Peyer's patch (tissue), 4 donors: ENCODE data around the gene DDX28. TPM values are rescaled to one million over a fixed set of nuclear protein-coding genes. Genes with fewer than 3 reads are reported as not detected.

ENCODE experiments used
- DNase-seq, 3 donors: peaks; one replicate each; pipeline ENCODE4 v3.0.0-alpha.2; 2017 to 2019
- H3K27ac ChIP-seq, 4 donors: fragments of 200-600 bp; sonication (generic); one replicate each; pipeline ENCODE4 v1.5.1; 2016 to 2019
- H3K27me3 ChIP-seq, 2 donors: fragments of 200-600 bp; sonication (generic); one replicate each; pipeline ENCODE4 v1.5.1; 2019
- H3K36me3 ChIP-seq, 3 donors: fragments of 200-600 bp; sonication (generic); one replicate each; pipeline ENCODE4 v1.5.1; 2016 to 2019
- H3K4me1 ChIP-seq, 4 donors: fragments of 200-600 bp; sonication (generic); one replicate each; pipeline ENCODE4 v1.5.1; 2016 to 2019
- H3K4me3 ChIP-seq, 4 donors: fragments of 200-600 bp; sonication (generic); 1 replicate in 3 of 4; 2 replicates in 1 of 4; pipeline ENCODE4 v1.5.1; 2016 to 2019; ENCODE audit warnings: mild to moderate bottlenecking in 1 of 4
- H3K9me3 ChIP-seq, 4 donors: fragments of 200-600 bp; sonication (generic); one replicate each; pipeline ENCODE4 v1.5.1; 2016 to 2019; ENCODE audit warnings: mild to moderate bottlenecking in 1 of 4
- POLR2A ChIP-seq, 2 donors: fragments of 450-650 bp; IDR thresholded peaks; one replicate each; pipeline ENCODE4 v1.5.1; 2017; ENCODE audit warnings: antibody characterized with exemption in 2 of 2, mild to moderate bottlenecking in 2 of 2, moderate library complexity in 2 of 2
- total RNA-seq, 4 donors: library from RNA; depleted of rRNA; stranded (reverse); fragments of >200 nt; gene quantifications; one replicate each; pipeline ENCODE4 v1.1.0, GENCODE V29; 2016
- TF ChIP-seq, protein P1 (sequence below), 6 experiments: fragments of 450-650 bp in 4 of 6; fragments of 200-600 bp in 2 of 6; sonication (generic) in 1 of 6; IDR thresholded peaks; one replicate each; pipeline ENCODE4 v1.5.1; 2017 to 2019; ENCODE audit warnings: antibody characterized with exemption in 6 of 6, mild to moderate bottlenecking in 3 of 6, moderate library complexity in 1 of 6

DDX28 gene
- total RNA-seq, 4 donors from 2014 or later = 3.4 to 6.7 (median 4.1) TPM

DNA sequence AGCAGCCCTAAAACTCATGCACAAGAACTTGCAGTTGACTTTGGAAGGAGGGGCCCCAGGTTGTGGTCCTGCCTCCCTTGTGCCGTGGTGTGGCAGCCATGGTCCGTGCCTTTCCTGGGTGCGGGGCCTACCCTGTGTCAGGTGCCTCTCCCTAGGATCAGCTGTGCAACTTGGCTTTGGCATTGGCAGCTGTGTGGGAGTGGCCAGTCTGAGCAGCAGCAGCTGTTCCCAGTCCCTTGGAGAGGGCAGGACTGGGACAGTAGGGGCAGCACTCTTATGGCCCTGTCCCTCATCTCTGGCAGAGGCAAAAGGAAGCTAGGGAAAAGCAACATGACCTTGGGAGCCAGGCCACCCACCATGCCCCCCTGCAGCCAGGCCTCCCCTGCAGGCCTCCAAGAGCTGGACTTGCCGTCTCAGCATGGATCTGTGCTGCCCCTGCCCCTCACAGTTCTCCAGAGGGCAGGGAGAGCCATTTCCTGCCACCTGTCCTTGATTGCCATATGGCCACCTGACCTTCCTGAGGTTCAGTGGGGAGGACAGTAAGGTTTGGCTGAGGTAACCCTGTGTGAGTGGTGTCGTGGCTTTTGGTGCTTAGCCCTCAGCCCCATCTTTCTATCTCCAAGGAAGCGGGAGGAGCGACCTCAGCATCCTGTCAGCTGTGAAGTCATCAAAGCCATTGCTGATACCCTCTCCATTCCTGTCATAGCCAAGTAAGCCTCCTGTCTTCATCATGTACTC, 46.6 kb upstream of the DDX28 start:
- Histone ChIP-seq H3K36me3 (peaks cover 0 to 17% (median 0%) of the 10 kb centered on the region in 3 donors), H3K4me3 (no peak overlapping the region), H3K4me1 (peaks cover 0 to 37% (median 30%) of the 10 kb centered on the region in 4 donors), H3K27me3 (no peaks in the 10 kb centered on the region), H3K27ac (peak overlapping the region in 3 of 4 donors; percentile 22 to 58 (median 38)), H3K9me3 (no peaks in the 10 kb centered on the region)
- DNase-seq = peak in 2 of 3 donors; percentile 82 to 83
- TF ChIP-seq, protein P1, sequence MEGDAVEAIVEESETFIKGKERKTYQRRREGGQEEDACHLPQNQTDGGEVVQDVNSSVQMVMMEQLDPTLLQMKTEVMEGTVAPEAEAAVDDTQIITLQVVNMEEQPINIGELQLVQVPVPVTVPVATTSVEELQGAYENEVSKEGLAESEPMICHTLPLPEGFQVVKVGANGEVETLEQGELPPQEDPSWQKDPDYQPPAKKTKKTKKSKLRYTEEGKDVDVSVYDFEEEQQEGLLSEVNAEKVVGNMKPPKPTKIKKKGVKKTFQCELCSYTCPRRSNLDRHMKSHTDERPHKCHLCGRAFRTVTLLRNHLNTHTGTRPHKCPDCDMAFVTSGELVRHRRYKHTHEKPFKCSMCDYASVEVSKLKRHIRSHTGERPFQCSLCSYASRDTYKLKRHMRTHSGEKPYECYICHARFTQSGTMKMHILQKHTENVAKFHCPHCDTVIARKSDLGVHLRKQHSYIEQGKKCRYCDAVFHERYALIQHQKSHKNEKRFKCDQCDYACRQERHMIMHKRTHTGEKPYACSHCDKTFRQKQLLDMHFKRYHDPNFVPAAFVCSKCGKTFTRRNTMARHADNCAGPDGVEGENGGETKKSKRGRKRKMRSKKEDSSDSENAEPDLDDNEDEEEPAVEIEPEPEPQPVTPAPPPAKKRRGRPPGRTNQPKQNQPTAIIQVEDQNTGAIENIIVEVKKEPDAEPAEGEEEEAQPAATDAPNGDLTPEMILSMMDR (IDR thresholded peaks at IDR 0.05) = peak in 1 of 6 experiments; percentile 48
- TF ChIP-seq POLR2A (IDR thresholded peaks at IDR 0.05) = no peak

DNA sequence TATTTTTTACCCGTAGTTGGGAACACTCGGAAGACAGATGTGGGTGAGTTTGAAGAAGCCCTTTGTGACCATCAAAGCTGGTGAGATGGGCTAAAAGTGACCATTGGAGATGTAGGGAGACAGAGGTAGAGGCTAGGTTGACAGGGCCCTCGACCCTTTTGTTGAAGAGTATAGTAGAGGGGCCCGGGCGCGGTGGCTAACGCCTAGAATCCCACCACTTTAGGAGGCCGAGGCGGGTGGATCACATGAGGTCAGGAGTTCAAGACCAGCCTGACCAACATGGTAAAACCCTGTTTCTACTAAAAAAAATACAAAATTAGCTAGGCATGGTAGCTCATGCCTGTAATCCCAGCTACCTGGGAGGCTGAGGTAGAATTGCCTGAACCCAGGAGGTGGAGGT, 45.9 kb upstream of the DDX28 start:
- peak in 1 of 3 donors; percentile 37 for DNase-seq
- Histone ChIP-seq H3K4me3 (no peak overlapping the region), H3K27ac (peak overlapping the region in 1 of 4 donors; percentile 58), H3K36me3 (peaks cover 0 to 11% (median 0%) of the 10 kb centered on the region in 3 donors), H3K27me3 (no peaks in the 10 kb centered on the region), H3K4me1 (peaks cover 0 to 37% (median 27%) of the 10 kb centered on the region in 4 donors), H3K9me3 (no peaks in the 10 kb centered on the region)
- TF ChIP-seq POLR2A (IDR thresholded peaks at IDR 0.05) = no peak
- TF ChIP-seq, protein P1 (IDR thresholded peaks at IDR 0.05) = no peak

DNA sequence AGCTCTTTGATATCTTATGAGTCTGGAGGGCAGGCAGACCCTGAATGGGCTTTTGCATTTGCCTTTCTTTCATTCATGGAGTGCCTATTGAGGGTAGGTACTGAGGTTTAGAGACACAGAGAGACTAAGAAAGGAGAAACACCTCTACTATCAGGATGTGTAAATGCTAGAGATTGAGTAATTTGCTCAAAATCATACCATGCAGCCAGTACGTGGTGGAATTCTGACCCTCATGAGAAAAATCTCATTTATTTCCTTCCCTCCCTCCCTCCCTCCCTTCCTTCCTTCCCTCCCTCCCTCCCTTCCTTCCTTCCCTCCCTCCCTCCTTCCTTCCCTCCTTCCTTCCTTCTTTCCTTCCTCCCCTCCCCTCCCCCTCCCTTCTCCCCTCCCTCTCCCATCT, 43.7 kb upstream of the DDX28 start:
- no peak for TF ChIP-seq POLR2A (IDR thresholded peaks at IDR 0.05)
- TF ChIP-seq, protein P1 (IDR thresholded peaks at IDR 0.05) = no peak
- Histone ChIP-seq H3K27me3 (no peaks in the 10 kb centered on the region), H3K9me3 (no peaks in the 10 kb centered on the region), H3K36me3 (peaks cover 0 to 5% (median 0%) of the 10 kb centered on the region in 3 donors), H3K4me1 (peaks cover 0 to 26% (median 22%) of the 10 kb centered on the region in 4 donors), H3K27ac (no peak overlapping the region), H3K4me3 (no peak overlapping the region)
- no peak for DNase-seq

DNA sequence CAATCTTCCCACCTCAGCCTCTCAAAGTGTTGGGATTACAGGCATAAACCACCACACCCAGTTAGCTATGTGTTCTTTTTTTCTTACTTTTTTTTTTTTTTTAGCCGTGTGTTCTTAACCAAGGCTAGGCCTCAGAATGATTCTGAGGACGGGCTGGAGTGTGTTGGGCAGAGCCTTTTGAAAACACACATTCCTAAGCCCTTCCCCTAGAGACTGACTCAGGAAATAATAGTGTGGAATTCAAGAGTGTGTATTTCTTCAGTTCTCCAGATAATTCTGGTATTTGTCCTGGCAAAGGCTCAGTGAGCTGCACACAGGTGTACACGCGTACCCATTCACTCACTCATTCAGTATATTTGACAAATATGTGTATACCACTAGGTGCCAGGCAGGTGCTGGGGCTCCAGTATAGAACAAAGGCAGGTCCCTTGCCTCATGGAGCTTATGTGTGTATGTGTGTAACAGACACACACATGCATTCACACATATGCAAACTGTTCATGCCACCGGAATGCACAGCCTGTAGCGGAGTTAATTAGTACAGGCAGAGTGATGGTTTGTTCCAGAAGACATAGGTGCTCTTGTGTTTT, 42.8 kb upstream of the DDX28 start:
- H3K36me3 ChIP-seq = peaks cover 0 to 9% (median 0%) of the 10 kb centered on the region in 3 donors
- no peak overlapping the region for H3K4me3 ChIP-seq
- TF ChIP-seq, protein P1 (IDR thresholded peaks at IDR 0.05) = no peak
- TF ChIP-seq POLR2A (IDR thresholded peaks at IDR 0.05) = no peak
- peak in 2 of 3 donors; percentile 9 to 29 for DNase-seq
- no peak overlapping the region for H3K27ac ChIP-seq
- no peaks in the 10 kb centered on the region for H3K27me3 ChIP-seq
- H3K9me3 ChIP-seq = no peaks in the 10 kb centered on the region
- H3K4me1 ChIP-seq = peaks cover 0 to 23% (median 17%) of the 10 kb centered on the region in 4 donors

DNA sequence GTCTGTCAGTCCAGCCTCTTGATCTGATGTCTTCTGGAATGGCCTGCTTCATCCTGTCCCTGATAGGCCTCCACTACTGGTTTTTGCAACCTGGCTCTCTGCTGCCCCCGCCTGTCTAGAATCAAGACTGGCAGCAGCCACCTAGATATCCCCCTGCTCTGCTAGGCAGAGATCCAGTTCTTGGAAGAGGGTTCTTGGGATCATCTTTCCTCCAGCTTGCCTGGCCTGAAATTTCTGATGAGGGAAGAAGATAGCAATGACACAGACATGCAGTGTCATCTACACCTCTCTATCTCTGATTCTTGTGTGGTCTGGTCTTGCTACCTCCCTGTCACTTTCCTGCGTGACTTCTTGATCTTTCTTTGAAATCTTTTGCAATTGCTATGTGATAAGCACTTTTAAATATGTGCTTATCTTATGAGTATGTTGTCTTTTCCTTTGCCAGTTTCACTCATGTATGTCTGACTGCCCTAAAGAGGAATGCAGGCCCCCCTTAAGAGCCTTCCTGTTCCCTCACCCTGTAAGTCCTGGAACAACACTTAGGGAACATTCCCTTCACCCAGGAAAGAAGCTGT, 41.8 kb upstream of the DDX28 start:
- H3K27ac ChIP-seq = peak overlapping the region in 3 of 4 donors; percentile 29 to 44 (median 37)
- TF ChIP-seq POLR2A (IDR thresholded peaks at IDR 0.05) = no peak
- TF ChIP-seq, protein P1 (IDR thresholded peaks at IDR 0.05) = peak; percentile 62 to 84 (median 72)

More for the DNA sequence above, 41.8 kb upstream of the DDX28 start:
- DNase-seq = peak; percentile 68 to 88 (median 76)
- no peaks in the 10 kb centered on the region for H3K9me3 ChIP-seq
- peaks cover 0 to 9% (median 0%) of the 10 kb centered on the region in 3 donors for H3K36me3 ChIP-seq
- H3K4me1 ChIP-seq = peaks cover 0 to 18% (median 8%) of the 10 kb centered on the region in 4 donors
- H3K4me3 ChIP-seq = no peak overlapping the region
- no peaks in the 10 kb centered on the region for H3K27me3 ChIP-seq
